ENCODE data around the gene GRM6.

DNA sequence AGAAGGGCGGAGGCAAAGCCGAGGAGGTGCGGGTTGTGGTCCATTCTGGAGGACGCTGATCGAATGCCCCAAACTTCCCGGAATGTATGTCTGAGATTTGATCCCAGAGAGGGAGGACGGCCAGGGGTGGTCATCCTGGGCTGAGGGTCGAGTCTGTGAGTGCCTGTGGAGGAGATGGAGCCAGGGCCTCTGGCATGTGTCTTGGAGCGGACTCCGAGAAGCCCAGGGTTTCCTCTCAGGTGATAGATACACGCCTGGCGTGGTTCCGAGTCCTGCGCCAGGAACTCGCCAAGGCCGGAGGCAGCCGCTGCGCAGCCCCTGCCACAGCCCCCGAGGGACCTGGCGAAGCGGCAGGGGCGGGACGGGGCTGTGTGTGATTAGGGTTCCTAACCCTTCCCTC, 53.8 kb downstream of the GRM6 start:
- TF ChIP-seq POLR2A (IDR thresholded peaks at IDR 0.05): no peak
- TF ChIP-seq, protein P1, sequence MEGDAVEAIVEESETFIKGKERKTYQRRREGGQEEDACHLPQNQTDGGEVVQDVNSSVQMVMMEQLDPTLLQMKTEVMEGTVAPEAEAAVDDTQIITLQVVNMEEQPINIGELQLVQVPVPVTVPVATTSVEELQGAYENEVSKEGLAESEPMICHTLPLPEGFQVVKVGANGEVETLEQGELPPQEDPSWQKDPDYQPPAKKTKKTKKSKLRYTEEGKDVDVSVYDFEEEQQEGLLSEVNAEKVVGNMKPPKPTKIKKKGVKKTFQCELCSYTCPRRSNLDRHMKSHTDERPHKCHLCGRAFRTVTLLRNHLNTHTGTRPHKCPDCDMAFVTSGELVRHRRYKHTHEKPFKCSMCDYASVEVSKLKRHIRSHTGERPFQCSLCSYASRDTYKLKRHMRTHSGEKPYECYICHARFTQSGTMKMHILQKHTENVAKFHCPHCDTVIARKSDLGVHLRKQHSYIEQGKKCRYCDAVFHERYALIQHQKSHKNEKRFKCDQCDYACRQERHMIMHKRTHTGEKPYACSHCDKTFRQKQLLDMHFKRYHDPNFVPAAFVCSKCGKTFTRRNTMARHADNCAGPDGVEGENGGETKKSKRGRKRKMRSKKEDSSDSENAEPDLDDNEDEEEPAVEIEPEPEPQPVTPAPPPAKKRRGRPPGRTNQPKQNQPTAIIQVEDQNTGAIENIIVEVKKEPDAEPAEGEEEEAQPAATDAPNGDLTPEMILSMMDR (IDR thresholded peaks at IDR 0.05): no peak
- no peak for TF ChIP-seq POLR2AphosphoS5 (IDR thresholded peaks at IDR 0.05)
